Vagina (tissue), 2 donors: ENCODE data around the gene TMPRSS5.

Source experiments
- POLR2A ChIP-seq, 2 donors: fragments of 450-650 bp; IDR thresholded peaks; one replicate each; pipeline ENCODE4 v1.6.1; 2017; ENCODE audit warnings: antibody characterized with exemption in 2 of 2, mild to moderate bottlenecking in 2 of 2, moderate library complexity in 2 of 2
- POLR2AphosphoS5 ChIP-seq, 2 donors: sonication (generic); formaldehyde crosslinking; IDR thresholded peaks; one replicate each; pipeline ENCODE4 v1.9.0; 2017; ENCODE audit warnings: antibody characterized with exemption in 2 of 2, mild to moderate bottlenecking in 2 of 2, low read depth in 1 of 2; ENCODE audit not compliant: insufficient read depth in 1 of 2

DNA sequence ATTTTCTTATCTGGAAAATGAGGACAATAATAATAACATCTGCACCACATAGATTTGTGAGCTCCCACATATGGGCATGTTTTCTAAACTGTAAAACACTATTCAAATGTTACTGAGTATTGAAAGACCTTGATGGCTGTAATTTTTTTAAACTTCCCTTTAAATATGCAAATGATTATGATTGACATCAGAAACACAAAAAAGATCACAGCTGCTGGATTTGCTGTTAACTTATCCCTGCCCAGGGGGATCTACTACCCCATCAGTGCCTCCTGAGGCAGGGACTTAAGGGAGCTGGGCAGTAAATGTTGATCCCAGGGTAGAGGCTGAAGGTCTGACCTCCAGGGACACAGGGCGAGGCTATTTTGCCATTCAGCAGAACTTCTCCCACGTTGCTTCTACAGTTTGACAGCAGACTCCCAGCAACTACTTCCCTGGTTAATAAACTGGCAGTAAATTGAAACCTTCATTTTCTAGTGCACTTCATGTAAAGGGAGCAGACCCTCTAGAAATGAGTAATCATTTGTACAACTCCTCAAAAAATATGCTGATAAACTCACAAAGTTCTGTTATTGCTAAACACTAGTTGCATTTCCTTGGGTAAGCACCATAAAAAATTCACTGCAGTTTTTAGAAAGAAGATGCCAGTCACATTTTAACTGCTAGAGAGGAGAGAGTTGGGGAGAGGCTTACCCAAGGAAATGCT lies 20.3 kb downstream of the TMPRSS5 start:
- TF ChIP-seq POLR2AphosphoS5 (IDR thresholded peaks at IDR 0.05; ENCODE audit: insufficient read depth in 1 of 2, low read depth in 1 of 2) (no peak), POLR2A (IDR thresholded peaks at IDR 0.05) (no peak)
